ENCODE results near the gene NAA35. TPM values are rescaled to one million over a fixed set of nuclear protein-coding genes. Genes with fewer than 3 reads are reported as not detected.
A peak's percentile ranks its signal among the peaks of the same experiment; 100 is the strongest.

Gene NAA35
- total RNA-seq, 1 donor from 2014 or later, result 33.0 TPM

DNA sequence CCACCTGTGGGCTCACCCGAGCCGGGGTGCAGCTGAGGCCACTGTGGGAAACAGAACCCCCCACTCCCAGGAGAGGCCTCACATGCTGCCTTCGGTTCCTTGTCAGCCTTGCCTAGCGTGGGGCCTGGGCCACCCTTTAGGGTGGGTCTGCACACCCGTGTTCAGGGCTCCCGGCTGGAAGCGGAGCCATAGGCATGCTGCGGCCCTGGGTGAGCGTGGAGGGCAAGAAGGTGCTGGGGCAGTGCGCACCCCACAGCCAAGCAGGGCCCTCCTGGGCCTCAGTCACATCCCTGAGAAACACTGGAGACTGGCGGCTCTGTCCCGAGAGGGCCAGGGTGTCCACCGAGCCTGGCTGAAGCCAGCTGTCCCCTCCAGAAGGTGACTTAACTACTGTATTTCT, 116.5 kb downstream of the NAA35 start:
- no peak overlapping the region for H3K27ac Mint-ChIP-seq (ENCODE audit: unreplicated experiment)

DNA sequence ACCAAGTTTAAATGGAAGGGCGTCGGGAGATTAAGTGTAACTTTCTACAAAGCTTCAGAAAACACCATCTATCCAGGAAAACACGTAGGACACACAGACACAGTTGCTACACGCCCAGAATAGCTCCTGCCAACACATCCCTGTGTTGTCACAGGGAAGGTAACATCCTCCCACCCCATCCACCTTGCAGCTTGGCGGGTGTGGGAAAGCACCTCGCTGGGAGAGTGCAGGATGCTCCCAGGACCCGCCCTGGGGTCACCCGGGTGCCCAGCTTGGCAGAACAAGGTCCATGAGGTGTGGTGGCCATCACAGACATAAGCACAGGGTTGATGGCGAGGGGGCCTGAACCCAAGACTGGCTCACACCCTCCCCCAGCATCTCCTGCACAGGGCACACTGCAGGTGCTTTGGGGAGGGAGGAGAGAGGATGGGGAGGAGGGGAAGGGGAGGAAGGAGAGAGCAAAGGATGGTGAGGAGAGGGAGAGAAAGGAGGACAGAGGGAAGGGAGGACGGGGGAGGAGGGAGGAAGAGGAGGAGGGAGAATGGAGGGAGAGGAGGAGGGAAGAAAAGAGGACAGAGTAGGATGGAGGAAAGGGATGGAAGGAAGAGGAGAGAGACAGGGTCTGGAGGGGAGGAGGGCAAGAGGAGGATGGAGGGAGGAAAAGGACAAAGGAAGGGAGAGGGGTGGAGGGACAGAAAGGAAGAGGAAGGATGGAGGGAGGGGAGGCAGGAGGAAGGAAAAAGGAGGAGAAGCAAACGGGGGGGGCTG, 121.2 kb downstream of the NAA35 start:
- Mint-ChIP-seq H3K27me3 (ENCODE audit: unreplicated experiment) (no peaks in the 10 kb centered on the region), H3K4me3 (ENCODE audit: unreplicated experiment) (no peak overlapping the region), H3K27ac (ENCODE audit: unreplicated experiment) (no peak overlapping the region), H3K4me1 (ENCODE audit: low read depth, unreplicated experiment) (peaks cover 10% of the 10 kb centered on the region), H3K36me3 (ENCODE audit: unreplicated experiment) (peaks cover 9% of the 10 kb centered on the region), H3K9me3 (ENCODE audit: unreplicated experiment) (peaks cover 2% of the 10 kb centered on the region)
- TF ChIP-seq, protein P1, sequence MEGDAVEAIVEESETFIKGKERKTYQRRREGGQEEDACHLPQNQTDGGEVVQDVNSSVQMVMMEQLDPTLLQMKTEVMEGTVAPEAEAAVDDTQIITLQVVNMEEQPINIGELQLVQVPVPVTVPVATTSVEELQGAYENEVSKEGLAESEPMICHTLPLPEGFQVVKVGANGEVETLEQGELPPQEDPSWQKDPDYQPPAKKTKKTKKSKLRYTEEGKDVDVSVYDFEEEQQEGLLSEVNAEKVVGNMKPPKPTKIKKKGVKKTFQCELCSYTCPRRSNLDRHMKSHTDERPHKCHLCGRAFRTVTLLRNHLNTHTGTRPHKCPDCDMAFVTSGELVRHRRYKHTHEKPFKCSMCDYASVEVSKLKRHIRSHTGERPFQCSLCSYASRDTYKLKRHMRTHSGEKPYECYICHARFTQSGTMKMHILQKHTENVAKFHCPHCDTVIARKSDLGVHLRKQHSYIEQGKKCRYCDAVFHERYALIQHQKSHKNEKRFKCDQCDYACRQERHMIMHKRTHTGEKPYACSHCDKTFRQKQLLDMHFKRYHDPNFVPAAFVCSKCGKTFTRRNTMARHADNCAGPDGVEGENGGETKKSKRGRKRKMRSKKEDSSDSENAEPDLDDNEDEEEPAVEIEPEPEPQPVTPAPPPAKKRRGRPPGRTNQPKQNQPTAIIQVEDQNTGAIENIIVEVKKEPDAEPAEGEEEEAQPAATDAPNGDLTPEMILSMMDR (IDR thresholded peaks at IDR 0.05; ENCODE audit: partially characterized antibody, unreplicated experiment), result no peak
- no peak for DNase-seq

More for the DNA sequence above, 116.5 kb downstream of the NAA35 start:
- H3K27me3 Mint-ChIP-seq (ENCODE audit: unreplicated experiment), result no peaks in the 10 kb centered on the region
- H3K9me3 Mint-ChIP-seq (ENCODE audit: unreplicated experiment), result no peaks in the 10 kb centered on the region
- peaks cover 9% of the 10 kb centered on the region for H3K36me3 Mint-ChIP-seq (ENCODE audit: unreplicated experiment)
- no peak overlapping the region for H3K4me3 Mint-ChIP-seq (ENCODE audit: unreplicated experiment)
- TF ChIP-seq, protein P1 (IDR thresholded peaks at IDR 0.05; ENCODE audit: partially characterized antibody, unreplicated experiment), result no peak
- peaks cover 5% of the 10 kb centered on the region for H3K4me1 Mint-ChIP-seq (ENCODE audit: low read depth, unreplicated experiment)
- DNase-seq, result no peak

DNA sequence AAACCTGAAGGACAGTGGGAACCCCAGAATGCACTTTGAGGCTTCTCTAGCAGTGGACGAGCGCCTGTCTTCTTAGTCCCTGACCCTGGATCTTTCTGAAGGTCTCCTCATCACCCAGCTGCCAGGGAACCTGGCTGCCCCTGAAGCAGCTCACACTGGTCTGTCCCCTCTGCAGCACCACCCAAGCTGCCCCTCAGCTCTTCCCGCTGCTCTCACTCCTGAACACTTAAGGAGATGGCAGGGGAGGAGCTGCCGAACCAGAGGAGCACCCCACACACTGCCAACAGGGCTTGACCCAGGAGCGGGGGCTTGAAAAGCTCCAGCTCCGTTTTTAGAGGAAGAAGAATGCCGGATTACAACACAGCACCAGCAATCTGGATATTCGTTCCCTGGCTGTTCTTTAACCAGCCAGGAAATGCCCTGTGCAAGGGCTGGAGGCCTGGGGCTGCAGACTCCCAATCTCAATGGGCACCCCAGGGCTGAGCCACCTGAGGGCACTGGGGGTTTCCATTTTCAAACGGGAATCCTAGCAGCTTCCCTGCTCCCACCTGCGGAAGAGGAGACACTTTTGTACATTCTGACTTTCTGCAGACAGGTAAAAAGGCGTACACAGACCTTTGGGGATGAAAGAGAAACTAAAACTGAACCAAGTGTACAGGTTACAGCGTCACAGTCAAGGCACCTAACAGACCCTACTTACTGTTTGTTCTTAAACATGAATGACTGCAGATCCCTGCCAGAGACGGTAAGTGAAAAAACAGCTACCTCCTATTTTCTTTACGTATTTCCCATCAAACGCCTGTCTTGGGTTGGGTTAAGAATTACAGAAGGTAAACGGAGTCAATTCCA, 122.1 kb downstream of the NAA35 start:
- DNase-seq, result no peak
- H3K4me1 Mint-ChIP-seq (ENCODE audit: low read depth, unreplicated experiment), result peaks cover 10% of the 10 kb centered on the region
- peaks cover 9% of the 10 kb centered on the region for H3K36me3 Mint-ChIP-seq (ENCODE audit: unreplicated experiment)
- no peak overlapping the region for H3K4me3 Mint-ChIP-seq (ENCODE audit: unreplicated experiment)
- TF ChIP-seq, protein P1 (IDR thresholded peaks at IDR 0.05; ENCODE audit: partially characterized antibody, unreplicated experiment), result no peak
- peaks cover 4% of the 10 kb centered on the region for H3K9me3 Mint-ChIP-seq (ENCODE audit: unreplicated experiment)
- H3K27me3 Mint-ChIP-seq (ENCODE audit: unreplicated experiment), result peaks cover 2% of the 10 kb centered on the region
- H3K27ac Mint-ChIP-seq (ENCODE audit: unreplicated experiment), result no peak overlapping the region

DNA sequence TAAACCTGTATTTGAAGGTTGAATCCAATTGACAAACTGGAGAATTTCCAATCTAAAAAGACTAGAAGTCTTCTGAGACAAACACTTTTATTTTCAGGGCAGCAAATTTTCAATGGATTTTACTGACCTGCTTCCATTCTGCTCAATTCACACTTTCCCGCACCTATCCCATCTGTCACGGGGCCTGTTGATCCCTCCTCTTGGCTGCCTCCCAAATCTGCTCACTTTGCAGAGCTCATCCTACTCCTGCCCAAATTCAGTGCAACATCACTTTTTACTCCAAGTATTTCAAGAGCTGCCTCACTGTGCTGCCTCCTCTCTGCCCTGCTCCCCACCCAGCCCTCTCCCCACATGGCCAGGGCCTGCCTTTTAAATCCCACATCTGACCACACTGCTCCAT, 123.3 kb downstream of the NAA35 start:
- H3K27ac Mint-ChIP-seq (ENCODE audit: unreplicated experiment), result peak overlapping the region; percentile 44
- peak overlapping the region; percentile 40 for H3K4me3 Mint-ChIP-seq (ENCODE audit: unreplicated experiment)
- H3K36me3 Mint-ChIP-seq (ENCODE audit: unreplicated experiment), result peaks cover 9% of the 10 kb centered on the region
- DNase-seq, result no peak
- peaks cover 10% of the 10 kb centered on the region for H3K4me1 Mint-ChIP-seq (ENCODE audit: low read depth, unreplicated experiment)
- peaks cover 2% of the 10 kb centered on the region for H3K27me3 Mint-ChIP-seq (ENCODE audit: unreplicated experiment)
- TF ChIP-seq, protein P1 (IDR thresholded peaks at IDR 0.05; ENCODE audit: partially characterized antibody, unreplicated experiment), result no peak
- peaks cover 4% of the 10 kb centered on the region for H3K9me3 Mint-ChIP-seq (ENCODE audit: unreplicated experiment)
